Measurements from ENCODE around the gene HECW1. TPM values are rescaled to one million over a fixed set of nuclear protein-coding genes. Genes with fewer than 3 reads are reported as not detected.
"Not testable (repeated sequence)": the region's sequence is repeated elsewhere in the genome, so short reads cannot be mapped to it uniquely, and the experiment has no call there.

Gene HECW1
- total and polyA plus RNA-seq, 2 experiments from 2014 or later, result 2.0 to 4.8 TPM

- Histone ChIP-seq H2AFZ (no peak overlapping the region), H3K9ac (no peak overlapping the region), H3K27me3 (replicated peaks; ENCODE audit: insufficient read depth) (no peaks in the 10 kb centered on the region), H3K9me2 (ENCODE audit: insufficient read depth) (no peaks in the 10 kb centered on the region), H3K9me3 (ENCODE audit: low read depth) (no peaks in the 10 kb centered on the region), H3K36me3 (ENCODE audit: low read depth) (no peaks in the 10 kb centered on the region), H3K79me2 (ENCODE audit: insufficient read depth) (no peaks in the 10 kb centered on the region), H3K4me1 (ENCODE audit: insufficient read depth) (no peaks in the 10 kb centered on the region), H4K20me1 (ENCODE audit: insufficient read depth) (no peaks in the 10 kb centered on the region), H3K4me2 (ENCODE audit: unreplicated experiment) (no peak overlapping the region), H3K4me3 (no peak overlapping the region), H3F3A (ENCODE audit: insufficient read depth) (no peaks in the 10 kb centered on the region), H3K27ac (no peak overlapping the region)
- TF ChIP-seq EZH2 (IDR thresholded peaks at IDR 0.05; ENCODE audit: insufficient read depth, poor library complexity, severe bottlenecking) (no peak), EZH2phosphoT487 (IDR thresholded peaks at IDR 0.05; ENCODE audit: insufficient read depth, low read depth) (no peak)
- DNase-seq, result no peak
- in situ Hi-C loops (cut with MboI), result no loop called here
- whole genome bisulfite sequencing, 2 experiments (ENCODE audit: low coverage in 1 of 2, low lambda C conversion rate in 2 of 2, missing lambda C conversion rate in 2 of 2), result 90 to 91% methylated on average over 2 of the region's 2 CpGs
These were observed 228.7 kb downstream of the HECW1 start for GRCh38 chr7:43341132-43341531.

DNA sequence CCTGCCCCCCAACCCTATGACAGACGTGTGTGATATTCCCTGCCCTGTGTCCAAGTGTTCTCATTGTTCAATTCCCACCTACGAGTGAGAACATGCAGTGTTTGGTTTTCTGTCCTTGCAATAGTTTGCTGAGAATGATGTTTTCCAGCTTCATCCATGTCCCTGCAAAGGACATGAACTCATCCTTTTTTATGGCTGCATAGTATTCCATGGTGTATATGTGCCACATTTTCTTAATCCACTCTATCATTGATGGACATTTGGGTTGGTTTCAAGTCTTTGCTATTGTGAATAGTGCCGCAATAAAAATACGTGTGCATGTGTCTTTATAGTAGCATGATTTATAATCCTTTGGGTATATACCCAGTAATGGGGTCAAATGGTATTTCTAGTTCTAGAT, 231.0 kb downstream of the HECW1 start:
- H3K4me3 ChIP-seq; H3K9me2 ChIP-seq (ENCODE audit: insufficient read depth); H3K4me1 ChIP-seq (ENCODE audit: insufficient read depth); in situ Hi-C loops (cut with MboI); H3K27ac ChIP-seq; H3K9ac ChIP-seq; H3K27me3 ChIP-seq (replicated peaks; ENCODE audit: insufficient read depth); H3K9me3 ChIP-seq (ENCODE audit: low read depth); H3F3A ChIP-seq (ENCODE audit: insufficient read depth); DNase-seq; H2AFZ ChIP-seq; H3K4me2 ChIP-seq (ENCODE audit: unreplicated experiment); H3K79me2 ChIP-seq (ENCODE audit: insufficient read depth); H4K20me1 ChIP-seq (ENCODE audit: insufficient read depth); H3K36me3 ChIP-seq (ENCODE audit: low read depth): not testable (repeated sequence)
- 87 to 90% methylated on average over 4 of the region's 4 CpGs for WGBS, 2 experiments (ENCODE audit: low coverage in 1 of 2, low lambda C conversion rate in 2 of 2, missing lambda C conversion rate in 2 of 2)

GRCh38 chr7:43345696-43346095, 233.2 kb downstream of the HECW1 start:
- H4K20me1 ChIP-seq (ENCODE audit: insufficient read depth); in situ Hi-C loops (cut with MboI): not testable (repeated sequence)
- 0 to 8% methylated on average over 1 of the region's 1 CpG for WGBS, 2 experiments (ENCODE audit: low coverage in 1 of 2, low lambda C conversion rate in 2 of 2, missing lambda C conversion rate in 2 of 2)

GRCh38 chr7:43351683-43352082, 239.2 kb downstream of the HECW1 start:
- no peaks in the 10 kb centered on the region for H3K79me2 ChIP-seq (ENCODE audit: insufficient read depth)
- TF ChIP-seq EZH2 (IDR thresholded peaks at IDR 0.05; ENCODE audit: insufficient read depth, poor library complexity, severe bottlenecking) (no peak), EZH2phosphoT487 (IDR thresholded peaks at IDR 0.05; ENCODE audit: insufficient read depth, low read depth) (no peak)
- no peaks in the 10 kb centered on the region for H3F3A ChIP-seq (ENCODE audit: insufficient read depth)
- WGBS, 2 experiments (ENCODE audit: low coverage in 1 of 2, low lambda C conversion rate in 2 of 2, missing lambda C conversion rate in 2 of 2), result 89 to 92% methylated on average over 3 of the region's 3 CpGs
- in situ Hi-C loops (cut with MboI), result no loop called here
- H2AFZ ChIP-seq, result no peak overlapping the region
- H3K4me3 ChIP-seq, result no peak overlapping the region
- no peaks in the 10 kb centered on the region for H3K36me3 ChIP-seq (ENCODE audit: low read depth)
- H4K20me1 ChIP-seq (ENCODE audit: insufficient read depth), result 0 out of 2 replicates have a peak, but pooled peaks cover 3% of the 10 kb centered on the region
- H3K9me3 ChIP-seq (ENCODE audit: low read depth), result no peaks in the 10 kb centered on the region
- H3K4me1 ChIP-seq (ENCODE audit: insufficient read depth), result no peaks in the 10 kb centered on the region
- no peak for DNase-seq
- no peaks in the 10 kb centered on the region for H3K27me3 ChIP-seq (replicated peaks; ENCODE audit: insufficient read depth)
- no peak overlapping the region for H3K9ac ChIP-seq
- H3K27ac ChIP-seq, result no peak overlapping the region
- no peak overlapping the region for H3K4me2 ChIP-seq (ENCODE audit: unreplicated experiment)
- H3K9me2 ChIP-seq (ENCODE audit: insufficient read depth), result no peaks in the 10 kb centered on the region

More at GRCh38 chr7:43345696-43346095, 233.2 kb downstream of the HECW1 start:
- H3K27ac ChIP-seq; H3K4me3 ChIP-seq; H3K4me2 ChIP-seq (ENCODE audit: unreplicated experiment); H3K9me2 ChIP-seq (ENCODE audit: insufficient read depth); H2AFZ ChIP-seq; H3K79me2 ChIP-seq (ENCODE audit: insufficient read depth); H3K27me3 ChIP-seq (replicated peaks; ENCODE audit: insufficient read depth); H3F3A ChIP-seq (ENCODE audit: insufficient read depth); DNase-seq; H3K4me1 ChIP-seq (ENCODE audit: insufficient read depth); H3K9ac ChIP-seq; H3K36me3 ChIP-seq (ENCODE audit: low read depth); H3K9me3 ChIP-seq (ENCODE audit: low read depth): not testable (repeated sequence)

DNA sequence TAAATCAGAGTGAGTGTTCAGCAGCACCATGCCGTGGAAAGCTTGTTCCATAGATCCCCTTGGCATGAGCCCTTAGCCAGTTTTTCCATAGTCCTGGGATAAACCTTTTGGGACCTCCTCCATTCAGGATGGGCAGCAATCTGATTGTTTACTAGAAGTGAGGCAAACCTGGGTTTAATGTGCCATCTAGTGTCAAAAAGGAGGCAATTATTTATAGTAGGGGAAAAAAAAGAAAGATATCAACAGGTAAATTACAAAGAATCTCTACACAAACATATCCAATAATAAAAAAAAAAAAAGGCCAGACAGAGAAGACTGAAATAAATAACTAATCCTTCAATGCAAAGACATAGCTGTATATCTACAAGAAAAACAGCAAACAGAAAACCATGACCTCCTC, 241.5 kb downstream of the HECW1 start:
- in situ Hi-C loops (cut with MboI), result no loop called here
- Histone ChIP-seq H3K9me2 (ENCODE audit: insufficient read depth) (no peaks in the 10 kb centered on the region), H3F3A (ENCODE audit: insufficient read depth) (no peaks in the 10 kb centered on the region), H2AFZ (no peak overlapping the region), H3K9ac (no peak overlapping the region), H4K20me1 (ENCODE audit: insufficient read depth) (no peaks in the 10 kb centered on the region), H3K79me2 (ENCODE audit: insufficient read depth) (no peaks in the 10 kb centered on the region), H3K4me1 (ENCODE audit: insufficient read depth) (no peaks in the 10 kb centered on the region), H3K9me3 (ENCODE audit: low read depth) (no peaks in the 10 kb centered on the region), H3K4me2 (ENCODE audit: unreplicated experiment) (no peak overlapping the region), H3K36me3 (ENCODE audit: low read depth) (no peaks in the 10 kb centered on the region), H3K4me3 (no peak overlapping the region), H3K27ac (no peak overlapping the region), H3K27me3 (replicated peaks; ENCODE audit: insufficient read depth) (no peaks in the 10 kb centered on the region)
- 88 to 100% methylated on average over 1 of the region's 1 CpG for WGBS, 2 experiments (ENCODE audit: low coverage in 1 of 2, low lambda C conversion rate in 2 of 2, missing lambda C conversion rate in 2 of 2)
- TF ChIP-seq EZH2 (IDR thresholded peaks at IDR 0.05; ENCODE audit: insufficient read depth, poor library complexity, severe bottlenecking) (no peak), EZH2phosphoT487 (IDR thresholded peaks at IDR 0.05; ENCODE audit: insufficient read depth, low read depth) (no peak)
- no peak for DNase-seq
